Measurements from ENCODE around the gene FAH. TPM values are rescaled to one million over a fixed set of nuclear protein-coding genes. Genes with fewer than 3 reads are reported as not detected.

FAH gene
- total and polyA plus RNA-seq, 2 experiments from 2014 or later, result 24.9 to 28.8 TPM

DNA sequence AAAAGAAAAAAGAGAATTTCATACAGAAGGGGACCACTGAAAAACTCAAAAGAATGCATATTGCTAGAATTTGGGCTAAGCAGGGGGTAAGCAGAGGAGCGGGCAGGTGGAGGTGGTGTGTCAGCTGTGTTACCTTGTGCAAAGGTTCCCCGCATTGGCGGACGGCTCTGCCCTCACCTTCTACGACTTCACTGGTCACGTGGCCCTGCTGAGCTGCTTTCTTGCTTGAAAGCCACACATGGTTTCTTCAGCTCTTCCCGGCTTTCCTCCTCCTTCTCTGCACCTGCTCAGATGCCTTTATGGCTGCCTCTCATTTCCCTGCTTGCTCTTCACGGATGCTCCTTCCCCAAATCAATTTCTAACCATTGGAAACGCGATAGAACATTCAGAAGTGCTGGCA, 30.5 kb downstream of the FAH start:
- no peak overlapping the region for H3K4me3 ChIP-seq
- peaks cover 23% of the 10 kb centered on the region for H3K4me1 ChIP-seq (ENCODE audit: insufficient read depth)
- H4K20me1 ChIP-seq (ENCODE audit: insufficient read depth), result no peaks in the 10 kb centered on the region
- DNase-seq, result no peak
- H3K4me2 ChIP-seq (ENCODE audit: unreplicated experiment), result no peak overlapping the region
- no peak for TF ChIP-seq EZH2phosphoT487 (IDR thresholded peaks at IDR 0.05; ENCODE audit: insufficient read depth, low read depth)
- TF ChIP-seq EZH2 (IDR thresholded peaks at IDR 0.05; ENCODE audit: insufficient read depth, poor library complexity, severe bottlenecking), result no peak
- no peak overlapping the region for H3K27ac ChIP-seq
- no peak overlapping the region for H3K9ac ChIP-seq
- in situ Hi-C loops (cut with MboI), result no loop called here
- no peaks in the 10 kb centered on the region for H3K79me2 ChIP-seq (ENCODE audit: insufficient read depth)
- no peaks in the 10 kb centered on the region for H3K9me2 ChIP-seq (ENCODE audit: insufficient read depth)
- WGBS, 2 experiments (ENCODE audit: low coverage in 1 of 2, low lambda C conversion rate in 2 of 2, missing lambda C conversion rate in 2 of 2), result 82 to 87% methylated on average over 10 of the region's 10 CpGs
- no peaks in the 10 kb centered on the region for H3K9me3 ChIP-seq (ENCODE audit: low read depth)
- H3K27me3 ChIP-seq (replicated peaks; ENCODE audit: insufficient read depth), result no peaks in the 10 kb centered on the region
- no peak overlapping the region for H2AFZ ChIP-seq
- no peaks in the 10 kb centered on the region for H3K36me3 ChIP-seq (ENCODE audit: low read depth)
- H3F3A ChIP-seq (ENCODE audit: insufficient read depth), result peaks cover 21% of the 10 kb centered on the region

DNA sequence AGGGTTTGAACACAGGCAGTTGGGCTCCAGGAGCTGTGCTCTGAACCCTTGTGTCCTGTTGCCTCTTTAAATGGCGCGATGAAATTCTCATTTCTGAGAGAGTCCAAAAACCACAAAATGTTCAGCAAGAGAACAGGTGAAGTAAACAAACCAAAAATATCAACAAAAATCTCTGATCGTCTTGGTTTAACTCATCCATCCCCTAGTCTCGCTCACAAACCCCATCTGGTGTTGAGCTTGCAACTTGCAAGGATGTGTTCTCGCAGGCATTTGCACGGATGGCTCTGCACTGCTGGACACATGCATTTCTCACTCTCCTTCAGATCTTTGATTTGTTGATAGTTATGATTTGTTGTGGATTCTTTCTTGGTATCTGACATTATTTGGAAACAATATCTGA, 31.1 kb downstream of the FAH start:
- Histone ChIP-seq H3K36me3 (ENCODE audit: low read depth) (no peaks in the 10 kb centered on the region), H3K27ac (no peak overlapping the region), H3K9ac (no peak overlapping the region), H3K4me3 (no peak overlapping the region), H3K4me2 (ENCODE audit: unreplicated experiment) (no peak overlapping the region), H3K4me1 (ENCODE audit: insufficient read depth) (peaks cover 19% of the 10 kb centered on the region), H4K20me1 (ENCODE audit: insufficient read depth) (no peaks in the 10 kb centered on the region), H3K79me2 (ENCODE audit: insufficient read depth) (no peaks in the 10 kb centered on the region), H2AFZ (no peak overlapping the region), H3K9me2 (ENCODE audit: insufficient read depth) (no peaks in the 10 kb centered on the region), H3K9me3 (ENCODE audit: low read depth) (no peaks in the 10 kb centered on the region), H3F3A (ENCODE audit: insufficient read depth) (peaks cover 17% of the 10 kb centered on the region), H3K27me3 (replicated peaks; ENCODE audit: insufficient read depth) (no peaks in the 10 kb centered on the region)
- TF ChIP-seq EZH2 (IDR thresholded peaks at IDR 0.05; ENCODE audit: insufficient read depth, poor library complexity, severe bottlenecking), result no peak
- TF ChIP-seq EZH2phosphoT487 (IDR thresholded peaks at IDR 0.05; ENCODE audit: insufficient read depth, low read depth), result no peak
- DNase-seq, result peak; percentile 21
- in situ Hi-C loops (cut with MboI), result no loop called here
- WGBS, 2 experiments (ENCODE audit: low coverage in 1 of 2, low lambda C conversion rate in 2 of 2, missing lambda C conversion rate in 2 of 2), result 81 to 82% methylated on average over 6 of the region's 6 CpGs

DNA sequence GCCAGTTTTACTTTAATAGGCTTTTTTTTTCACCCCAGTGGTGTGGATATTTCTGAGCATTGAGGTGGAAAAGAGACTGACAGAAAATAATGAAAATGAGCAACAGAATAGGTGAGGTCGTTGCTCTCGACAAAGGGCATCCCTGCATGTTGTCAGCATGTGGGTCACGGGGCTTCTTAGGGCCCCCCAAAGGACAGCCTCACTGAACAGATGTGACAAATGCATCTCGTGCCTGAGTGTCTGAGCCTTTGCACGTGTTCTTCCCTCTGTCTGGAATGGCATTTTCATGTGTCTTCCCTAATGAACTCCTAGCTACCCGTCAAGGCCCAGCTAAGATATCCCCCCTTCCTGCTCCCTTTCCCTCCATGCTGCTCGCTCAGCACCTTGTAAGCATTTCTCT, 31.8 kb downstream of the FAH start:
- Histone ChIP-seq H3K9me2 (ENCODE audit: insufficient read depth) (no peaks in the 10 kb centered on the region), H3K9me3 (ENCODE audit: low read depth) (no peaks in the 10 kb centered on the region), H2AFZ (no peak overlapping the region), H3K27me3 (replicated peaks; ENCODE audit: insufficient read depth) (no peaks in the 10 kb centered on the region), H3K4me2 (ENCODE audit: unreplicated experiment) (no peak overlapping the region), H3K4me1 (ENCODE audit: insufficient read depth) (peaks cover 14% of the 10 kb centered on the region), H3K79me2 (ENCODE audit: insufficient read depth) (no peaks in the 10 kb centered on the region), H3K9ac (no peak overlapping the region), H3K27ac (no peak overlapping the region), H3K36me3 (ENCODE audit: low read depth) (no peaks in the 10 kb centered on the region), H3K4me3 (no peak overlapping the region), H4K20me1 (ENCODE audit: insufficient read depth) (no peaks in the 10 kb centered on the region), H3F3A (ENCODE audit: insufficient read depth) (peaks cover 15% of the 10 kb centered on the region)
- DNase-seq, result no peak
- TF ChIP-seq EZH2phosphoT487 (IDR thresholded peaks at IDR 0.05; ENCODE audit: insufficient read depth, low read depth), result no peak
- TF ChIP-seq EZH2 (IDR thresholded peaks at IDR 0.05; ENCODE audit: insufficient read depth, poor library complexity, severe bottlenecking), result no peak
- in situ Hi-C loops (cut with MboI), result no loop called here
- 97% methylated on average over 7 of the region's 7 CpGs for WGBS, 2 experiments (ENCODE audit: low coverage in 1 of 2, low lambda C conversion rate in 2 of 2, missing lambda C conversion rate in 2 of 2)

DNA sequence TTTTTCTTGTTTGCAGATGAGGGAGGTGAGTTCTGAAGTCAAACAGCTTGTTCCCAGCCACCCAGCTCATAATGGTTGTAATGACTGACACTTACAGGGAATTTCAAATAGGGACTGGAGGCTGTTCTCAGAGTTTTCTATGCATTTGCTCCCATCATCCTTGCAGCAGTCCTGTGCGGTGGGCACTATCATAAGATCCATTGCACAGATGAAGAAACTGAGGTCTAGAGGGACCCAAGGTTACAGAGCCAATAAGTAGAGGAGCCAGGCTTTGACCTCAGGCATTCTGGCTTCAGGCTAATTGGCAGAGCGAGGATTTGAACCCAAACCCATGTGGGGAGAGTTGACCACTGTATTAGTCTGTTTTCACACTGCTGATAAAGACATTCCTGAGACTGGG, 32.4 kb downstream of the FAH start:
- TF ChIP-seq EZH2phosphoT487 (IDR thresholded peaks at IDR 0.05; ENCODE audit: insufficient read depth, low read depth), result no peak
- TF ChIP-seq EZH2 (IDR thresholded peaks at IDR 0.05; ENCODE audit: insufficient read depth, poor library complexity, severe bottlenecking), result no peak
- H3K9me3 ChIP-seq (ENCODE audit: low read depth), result no peaks in the 10 kb centered on the region
- H3F3A ChIP-seq (ENCODE audit: insufficient read depth), result peaks cover 15% of the 10 kb centered on the region
- no peak overlapping the region for H3K4me2 ChIP-seq (ENCODE audit: unreplicated experiment)
- no peaks in the 10 kb centered on the region for H3K36me3 ChIP-seq (ENCODE audit: low read depth)
- 67 to 74% methylated on average over 2 of the region's 2 CpGs for WGBS, 2 experiments (ENCODE audit: low coverage in 1 of 2, low lambda C conversion rate in 2 of 2, missing lambda C conversion rate in 2 of 2)
- H3K9me2 ChIP-seq (ENCODE audit: insufficient read depth), result no peaks in the 10 kb centered on the region
- no peaks in the 10 kb centered on the region for H3K27me3 ChIP-seq (replicated peaks; ENCODE audit: insufficient read depth)
- H3K27ac ChIP-seq, result no peak overlapping the region
- H3K9ac ChIP-seq, result no peak overlapping the region
- no peaks in the 10 kb centered on the region for H4K20me1 ChIP-seq (ENCODE audit: insufficient read depth)
- H2AFZ ChIP-seq, result no peak overlapping the region
- peaks cover 12% of the 10 kb centered on the region for H3K4me1 ChIP-seq (ENCODE audit: insufficient read depth)
- in situ Hi-C loops (cut with MboI), result no loop called here
- DNase-seq, result no peak
- H3K79me2 ChIP-seq (ENCODE audit: insufficient read depth), result no peaks in the 10 kb centered on the region
- no peak overlapping the region for H3K4me3 ChIP-seq

DNA sequence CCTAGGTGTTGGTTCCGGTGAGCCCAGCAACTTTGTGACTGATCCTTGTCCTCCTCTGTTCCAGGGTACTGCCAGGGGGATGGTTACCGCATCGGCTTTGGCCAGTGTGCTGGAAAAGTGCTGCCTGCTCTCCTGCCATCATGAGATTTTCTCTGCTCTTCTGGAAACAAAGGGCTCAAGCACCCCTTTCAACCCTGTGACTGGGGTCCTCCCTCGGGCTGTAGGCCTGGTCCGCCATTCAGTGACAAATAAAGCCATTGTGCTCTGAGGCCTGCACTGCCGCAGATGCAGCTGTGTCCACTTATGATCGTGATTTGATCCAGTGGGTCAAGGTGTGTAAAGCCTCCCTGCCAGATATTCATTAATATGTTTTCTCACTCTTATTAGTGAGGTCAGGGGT, 33.3 kb downstream of the FAH start:
- DNase-seq, result no peak
- no peaks in the 10 kb centered on the region for H3K27me3 ChIP-seq (replicated peaks; ENCODE audit: insufficient read depth)
- H3K79me2 ChIP-seq (ENCODE audit: insufficient read depth), result no peaks in the 10 kb centered on the region
- peaks cover 12% of the 10 kb centered on the region for H3K4me1 ChIP-seq (ENCODE audit: insufficient read depth)
- peaks cover 15% of the 10 kb centered on the region for H3F3A ChIP-seq (ENCODE audit: insufficient read depth)
- no peaks in the 10 kb centered on the region for H3K9me2 ChIP-seq (ENCODE audit: insufficient read depth)
- in situ Hi-C loops (cut with MboI), result no loop called here
- no peak overlapping the region for H3K27ac ChIP-seq
- H3K9me3 ChIP-seq (ENCODE audit: low read depth), result no peaks in the 10 kb centered on the region
- WGBS, 2 experiments (ENCODE audit: low coverage in 1 of 2, low lambda C conversion rate in 2 of 2, missing lambda C conversion rate in 2 of 2), result 97 to 100% methylated on average over 7 of the region's 7 CpGs
- no peaks in the 10 kb centered on the region for H4K20me1 ChIP-seq (ENCODE audit: insufficient read depth)
- H3K4me3 ChIP-seq, result no peak overlapping the region
- no peak overlapping the region for H2AFZ ChIP-seq
- H3K4me2 ChIP-seq (ENCODE audit: unreplicated experiment), result no peak overlapping the region
- TF ChIP-seq EZH2phosphoT487 (IDR thresholded peaks at IDR 0.05; ENCODE audit: insufficient read depth, low read depth) (no peak), EZH2 (IDR thresholded peaks at IDR 0.05; ENCODE audit: insufficient read depth, poor library complexity, severe bottlenecking) (no peak)
- H3K36me3 ChIP-seq (ENCODE audit: low read depth), result no peaks in the 10 kb centered on the region
- H3K9ac ChIP-seq, result no peak overlapping the region
